ENCODE measurements around the gene TRIM22. TPM values are rescaled to one million over a fixed set of nuclear protein-coding genes. Genes with fewer than 3 reads are reported as not detected.
A peak's percentile ranks its signal among the peaks of the same experiment; 100 is the strongest.

The TRIM22 gene
- 100 to 1,000 TPM; 122 to 137 TPM for total RNA-seq
- 10 to 100 TPM; 23.1 to 28.3 (median 26.9) TPM for polyA plus RNA-seq (ENCODE audit: insufficient read length in 6 of 6)
- long read RNA-seq, donor 1, partial matches to known transcripts, result 0 of 4 reads
- long read RNA-seq, donor 1, other reads (novel, unspliced or antisense), result 0 of 4 reads
- long read RNA-seq, donor 2, partial matches to known transcripts, result 0 of 2 reads
- long read RNA-seq, donor 2, other reads (novel, unspliced or antisense), result 0 of 2 reads
- long read RNA-seq, donor 3, result 0 reads
- long read RNA-seq, donor 4, transcript TRIM22-201 (8 exons, 2,989 nt), result major isoform, 7 of 21 reads
- long read RNA-seq, donor 4, partial matches to known transcripts, result 2 of 21 reads
- long read RNA-seq, donor 4, other reads (novel, unspliced or antisense), result 7 of 21 reads
- long read RNA-seq, donor 5, result 0 reads
- long read RNA-seq, donor 6, partial matches to known transcripts, result 0 of 3 reads
- long read RNA-seq, donor 6, other reads (novel, unspliced or antisense), result 0 of 3 reads
- long read RNA-seq, donor 7, result 0 reads
- long read RNA-seq, donor 8, partial matches to known transcripts, result 0 of 1 reads
- long read RNA-seq, donor 8, other reads (novel, unspliced or antisense), result 0 of 1 reads
- long read RNA-seq, donor 9, result 0 reads
- long read RNA-seq, donor 10, transcript TRIM22-201 (8 exons, 2,989 nt), result major isoform, 8 of 11 reads
- long read RNA-seq, donor 10, partial matches to known transcripts, result 1 of 11 reads
- long read RNA-seq, donor 10, other reads (novel, unspliced or antisense), result 2 of 11 reads
- long read RNA-seq, donor 11, partial matches to known transcripts, result 0 of 2 reads
- long read RNA-seq, donor 11, other reads (novel, unspliced or antisense), result 0 of 2 reads
- long read RNA-seq, donor 12, partial matches to known transcripts, result 0 of 2 reads
- long read RNA-seq, donor 12, other reads (novel, unspliced or antisense), result 0 of 2 reads

DNA sequence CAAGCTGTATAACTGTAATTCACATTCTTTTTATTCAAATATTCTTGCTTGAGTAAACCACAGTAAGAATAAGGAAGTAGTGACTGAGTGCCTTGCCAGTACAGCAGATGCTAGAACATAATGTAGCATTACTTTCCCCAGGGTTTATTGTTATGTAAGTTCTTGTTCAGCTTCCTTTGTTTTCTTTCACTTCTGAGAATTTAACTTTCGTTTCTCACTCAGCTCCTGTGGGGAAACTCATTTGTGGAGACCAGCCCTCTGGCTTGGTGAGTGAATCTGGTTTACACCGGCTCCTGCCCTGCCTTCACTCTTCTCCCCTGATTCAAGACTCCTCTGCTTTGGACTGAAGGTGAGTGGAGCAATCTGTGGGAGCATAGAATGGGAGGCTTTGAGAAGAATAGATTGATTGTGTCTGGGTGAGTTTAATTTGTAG lies at the start of gene TRIM22:
Gene TRIM22, plus strand, starts transcription at position 240 of the 433 bp plus-strand sequence. CDS start 6,443 bp downstream, outside the sequence.
- no peaks in the 10 kb centered on the region for H3K27me3 ChIP-seq
- peak within 1 kb of the TSS; percentile 94 to 95 for H3K27ac ChIP-seq
- peaks cover 0 to 44% of the 10 kb centered on the region in 2 donors for H3K4me1 ChIP-seq
- DNase-seq (peak in 3 of 4 donors; percentile 20 to 71 (median 52)), ATAC-seq (peak; percentile 76)
- TF ChIP-seq, protein P1, sequence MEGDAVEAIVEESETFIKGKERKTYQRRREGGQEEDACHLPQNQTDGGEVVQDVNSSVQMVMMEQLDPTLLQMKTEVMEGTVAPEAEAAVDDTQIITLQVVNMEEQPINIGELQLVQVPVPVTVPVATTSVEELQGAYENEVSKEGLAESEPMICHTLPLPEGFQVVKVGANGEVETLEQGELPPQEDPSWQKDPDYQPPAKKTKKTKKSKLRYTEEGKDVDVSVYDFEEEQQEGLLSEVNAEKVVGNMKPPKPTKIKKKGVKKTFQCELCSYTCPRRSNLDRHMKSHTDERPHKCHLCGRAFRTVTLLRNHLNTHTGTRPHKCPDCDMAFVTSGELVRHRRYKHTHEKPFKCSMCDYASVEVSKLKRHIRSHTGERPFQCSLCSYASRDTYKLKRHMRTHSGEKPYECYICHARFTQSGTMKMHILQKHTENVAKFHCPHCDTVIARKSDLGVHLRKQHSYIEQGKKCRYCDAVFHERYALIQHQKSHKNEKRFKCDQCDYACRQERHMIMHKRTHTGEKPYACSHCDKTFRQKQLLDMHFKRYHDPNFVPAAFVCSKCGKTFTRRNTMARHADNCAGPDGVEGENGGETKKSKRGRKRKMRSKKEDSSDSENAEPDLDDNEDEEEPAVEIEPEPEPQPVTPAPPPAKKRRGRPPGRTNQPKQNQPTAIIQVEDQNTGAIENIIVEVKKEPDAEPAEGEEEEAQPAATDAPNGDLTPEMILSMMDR (IDR thresholded peaks at IDR 0.05), result no peak
- intact Hi-C loops (cut with DNase I), result no loop called here
- H3K36me3 ChIP-seq, result peaks cover 0 to 5% of the 10 kb centered on the region in 2 donors
- no peaks in the 10 kb centered on the region for H3K9me3 ChIP-seq
- peak within 1 kb of the TSS; percentile 31 to 58 for H3K4me3 ChIP-seq

DNA sequence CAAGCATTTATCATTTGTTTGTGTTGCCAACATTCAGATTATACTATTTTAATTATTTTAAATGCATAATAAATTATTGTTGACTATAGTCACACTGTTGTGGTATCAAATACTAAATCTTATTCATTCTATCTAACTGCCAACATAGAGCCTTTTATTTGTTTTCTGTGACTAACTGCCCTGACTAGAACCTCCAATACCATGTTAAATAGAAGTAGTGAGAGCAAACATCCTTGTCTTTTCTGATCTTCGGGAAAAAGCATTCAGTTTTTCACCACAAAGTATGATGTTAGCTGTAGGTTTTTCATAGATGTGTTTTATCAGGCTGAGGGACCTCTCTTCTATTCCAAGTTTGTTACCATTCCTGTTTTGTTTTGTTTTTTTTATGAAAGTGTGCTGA lies 49.6 kb upstream of the TRIM22 start:
- intact Hi-C loops (cut with DNase I), result no loop called here
- Histone ChIP-seq H3K9me3 (no peaks in the 10 kb centered on the region), H3K4me3 (no peak overlapping the region), H3K4me1 (no peaks in the 10 kb centered on the region), H3K36me3 (peaks cover 0 to 72% of the 10 kb centered on the region in 2 donors), H3K27me3 (no peaks in the 10 kb centered on the region), H3K27ac (no peak overlapping the region)
- TF ChIP-seq, protein P1 (IDR thresholded peaks at IDR 0.05), result no peak
- ATAC-seq, result no peak
- DNase-seq, result no peak

- intact Hi-C loops (cut with DNase I), result no loop called here
- H3K27me3 ChIP-seq, result no peaks in the 10 kb centered on the region
- no peak for ATAC-seq
These were observed 46.0 kb upstream of the TRIM22 start for GRCh38 chr11:5643585-5643984.

GRCh38 chr11:5646139-5646538 lies 43.5 kb upstream of the TRIM22 start:
- H3K9me3 ChIP-seq, result no peaks in the 10 kb centered on the region
- DNase-seq, result no peak
- no peak for ATAC-seq
- H3K4me3 ChIP-seq, result no peak overlapping the region
- H3K27me3 ChIP-seq, result no peaks in the 10 kb centered on the region
- TF ChIP-seq, protein P1 (IDR thresholded peaks at IDR 0.05), result no peak
- peaks cover 0 to 34% of the 10 kb centered on the region in 2 donors for H3K36me3 ChIP-seq
- no peak overlapping the region for H3K27ac ChIP-seq
- no peaks in the 10 kb centered on the region for H3K4me1 ChIP-seq
- intact Hi-C loops (cut with DNase I), result no loop called here

More at GRCh38 chr11:5643585-5643984, 46.0 kb upstream of the TRIM22 start:
- Histone ChIP-seq H3K9me3 (no peaks in the 10 kb centered on the region), H3K4me1 (no peaks in the 10 kb centered on the region), H3K4me3 (no peak overlapping the region), H3K27ac (no peak overlapping the region), H3K36me3 (peaks cover 0 to 45% of the 10 kb centered on the region in 2 donors)
- TF ChIP-seq, protein P1 (IDR thresholded peaks at IDR 0.05), result no peak
- no peak for DNase-seq
